Transverse colon (tissue), 4 donors: Measurements from ENCODE around the gene PRPS1.

Experiments used
- CTCF ChIP-seq, 5 experiments: fragments of 200-600 bp in 3 of 5; fragments of 450-650 bp in 2 of 5; sonication (generic) in 3 of 5; IDR thresholded peaks; 1 replicate in 2 of 5; 2 replicates in 3 of 5; pipeline ENCODE4 v1.5.1; 2016 to 2017; ENCODE audit warnings: antibody characterized with exemption in 5 of 5, inconsistent platforms in 3 of 5, mild to moderate bottlenecking in 2 of 5, moderate library complexity in 1 of 5
- EP300 ChIP-seq: sonication (generic); formaldehyde crosslinking; IDR thresholded peaks from one replicate; pipeline ENCODE4 v1.6.1; 2017; ENCODE audit warnings: antibody characterized with exemption, low read depth
- POLR2A ChIP-seq: fragments of 450-650 bp; IDR thresholded peaks from one replicate; pipeline ENCODE4 v1.6.1; 2016; ENCODE audit warnings: antibody characterized with exemption, mild to moderate bottlenecking, moderate library complexity
- POLR2AphosphoS5 ChIP-seq, 3 donors: sonication (generic); formaldehyde crosslinking; IDR thresholded peaks; one replicate each; pipeline ENCODE4 v1.6.1; 2016; ENCODE audit warnings: antibody characterized with exemption in 3 of 3

GRCh38 chrX:107581923-107582322 lies 46.4 kb upstream of the PRPS1 start:
- TF ChIP-seq POLR2AphosphoS5 (IDR thresholded peaks at IDR 0.05) (no peak), CTCF (IDR thresholded peaks at IDR 0.05) (no peak), EP300 (no peak), POLR2A (no peak)
